Neuronal stem cell (in vitro differentiated cells): ENCODE data around the gene KRT28.
A peak's percentile ranks its signal among the peaks of the same experiment; 100 is the strongest.

Source experiments
- DNase-seq: peaks from one replicate; pipeline ENCODE4 v3.0.0-alpha.2; 2013; ENCODE audit warnings: low spot score
- H2AFZ ChIP-seq: one replicate; pipeline ENCODE4 v1.6.1; 2013; ENCODE audit warnings: mild to moderate bottlenecking, low read length, inconsistent platforms
- H2AK5ac ChIP-seq: 2 replicates; pipeline ENCODE4 v1.6.1; 2013; ENCODE audit warnings: low read depth, mild to moderate bottlenecking, inconsistent platforms, low read length, moderate library complexity, mixed read lengths
- H2BK120ac ChIP-seq: 2 replicates; pipeline ENCODE4 v1.6.1; 2013; ENCODE audit warnings: low read depth, mild to moderate bottlenecking, inconsistent platforms, low read length, moderate library complexity, mixed read lengths
- H2BK12ac ChIP-seq: one replicate; pipeline ENCODE4 v1.6.1; 2013; ENCODE audit warnings: low read length, inconsistent platforms
- H2BK15ac ChIP-seq: 2 replicates; pipeline ENCODE4 v1.6.1; 2013; ENCODE audit warnings: mild to moderate bottlenecking, low read length, inconsistent platforms, mixed read lengths
- H2BK5ac ChIP-seq: one replicate; pipeline ENCODE4 v1.6.1; 2013; ENCODE audit warnings: inconsistent platforms, mild to moderate bottlenecking, low read length, moderate library complexity
- H3K14ac ChIP-seq: one replicate; pipeline ENCODE4 v1.6.1; 2013; ENCODE audit warnings: low read length, inconsistent platforms
- H3K18ac ChIP-seq: 2 replicates; pipeline ENCODE4 v1.6.1; 2013; ENCODE audit warnings: low read length, inconsistent platforms
- H3K23ac ChIP-seq: 2 replicates; pipeline ENCODE4 v1.6.1; 2013; ENCODE audit warnings: low read depth, mild to moderate bottlenecking, mixed read lengths, low read length, inconsistent platforms; ENCODE audit not compliant: poor library complexity
- H3K27ac ChIP-seq: replicated peaks from 3 replicates; pipeline ENCODE4 v1.5.1; 2013; ENCODE audit warnings: low read length, inconsistent platforms
- H3K27me3 ChIP-seq, 3 experiments: 2 replicates each; pipeline ENCODE4 v1.6.1; 2013; ENCODE audit warnings: low read length in 3 of 3, mild to moderate bottlenecking in 2 of 3, inconsistent platforms in 1 of 3, low read depth in 1 of 3, mixed read lengths in 1 of 3, moderate library complexity in 1 of 3; ENCODE audit not compliant: control insufficient read depth in 3 of 3, insufficient read depth in 3 of 3
- H3K36me3 ChIP-seq, 2 donors: replicated peaks in 1 of 2; 2 replicates each; pipeline ENCODE4 v1.6.1; 2013; ENCODE audit warnings: low read length in 2 of 2; ENCODE audit not compliant: control insufficient read depth in 2 of 2, insufficient read depth in 2 of 2
- H3K4ac ChIP-seq: 2 replicates; pipeline ENCODE4 v1.6.1; 2013; ENCODE audit warnings: inconsistent platforms, mild to moderate bottlenecking, low read length, moderate library complexity
- H3K4me1 ChIP-seq, 2 donors: 1 replicate in 1 of 2; 2 replicates in 1 of 2; pipeline ENCODE4 v1.6.1; 2013; ENCODE audit warnings: low read length in 2 of 2, low read depth in 1 of 2; ENCODE audit not compliant: control insufficient read depth in 2 of 2, insufficient read depth in 1 of 2
- H3K4me2 ChIP-seq: one replicate; pipeline ENCODE4 v1.6.1; 2013; ENCODE audit warnings: mild to moderate bottlenecking, low read length, inconsistent platforms; ENCODE audit not compliant: insufficient read depth, poor library complexity, severe bottlenecking
- H3K4me3 ChIP-seq, 2 donors: 2 replicates each; pipeline ENCODE4 v1.5.1; 2013; ENCODE audit warnings: low read length in 2 of 2, mild to moderate bottlenecking in 2 of 2, inconsistent platforms in 1 of 2, moderate library complexity in 1 of 2
- H3K79me1 ChIP-seq: one replicate; pipeline ENCODE4 v1.6.1; 2013; ENCODE audit warnings: low read depth, mild to moderate bottlenecking, inconsistent platforms, low read length, moderate library complexity
- H3K9ac ChIP-seq: one replicate; pipeline ENCODE4 v1.6.1; 2013; ENCODE audit warnings: mild to moderate bottlenecking, low read depth, low read length, inconsistent platforms; ENCODE audit not compliant: poor library complexity
- H3K9me3 ChIP-seq, 2 donors: replicated peaks in 1 of 2; 2 replicates each; pipeline versions ENCODE3 to v1.6.1; 2013; ENCODE audit warnings: low read length in 2 of 2, mild to moderate bottlenecking in 2 of 2, inconsistent platforms in 1 of 2, low read depth in 1 of 2, mixed read lengths in 1 of 2, moderate library complexity in 1 of 2; ENCODE audit not compliant: control insufficient read depth in 2 of 2, insufficient read depth in 1 of 2
- H4K8ac ChIP-seq: one replicate; pipeline ENCODE4 v1.6.1; 2013; ENCODE audit warnings: low read depth, mild to moderate bottlenecking, inconsistent platforms, low read length, moderate library complexity
- H4K91ac ChIP-seq: one replicate; pipeline ENCODE4 v1.6.1; 2013; ENCODE audit warnings: low read length, low read depth, mild to moderate bottlenecking, inconsistent platforms; ENCODE audit not compliant: poor library complexity
- WGBS, 2 donors: extraction: QIAGEN DNeasy Blood & Tissue Kit; methylation state at CpG; one replicate each; pipeline ENCODE4 v1.1.7; 2013; ENCODE audit warnings: missing lambda C conversion rate in 2 of 2, mixed read lengths in 1 of 2; ENCODE audit not compliant: insufficient read length in 2 of 2, insufficient replicate concordance in 1 of 2; ENCODE audit errors: extremely low coverage in 2 of 2; 5-methylcytosine and 5-hydroxymethylcytosine counted together

Gene KRT28

DNA sequence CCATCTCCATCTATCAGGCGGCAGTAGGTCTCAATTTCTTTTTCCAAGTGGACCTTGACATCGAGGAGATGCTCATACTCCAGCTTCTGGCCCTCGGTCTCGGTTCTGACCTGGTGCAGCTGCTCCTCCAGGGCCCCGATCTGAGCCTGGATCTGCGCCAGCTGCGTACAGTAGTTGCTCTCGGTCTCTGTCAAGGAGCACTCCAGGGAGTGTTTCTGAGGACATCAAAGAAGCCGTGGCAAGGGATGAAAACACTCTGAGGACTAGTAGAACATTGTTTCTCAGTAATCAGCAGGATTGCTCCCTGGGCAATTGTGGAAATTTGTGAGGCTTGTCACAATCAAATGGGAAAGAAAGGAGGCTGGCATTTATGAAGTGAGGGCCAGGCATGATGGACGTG, 5.9 kb downstream of the KRT28 start:
- no peaks in the 10 kb centered on the region for H3K36me3 ChIP-seq
- peaks cover 0 to 51% (median 0%) of the 10 kb centered on the region in 3 experiments for H3K27me3 ChIP-seq
- no peak overlapping the region for H3K4me3 ChIP-seq
- no peak overlapping the region for H3K27ac ChIP-seq
- H4K91ac ChIP-seq = no peak overlapping the region
- H3K9me3 ChIP-seq = no peaks in the 10 kb centered on the region
- WGBS, 2 donors = no CpG with 5 or more reads among the region's 10 CpGs
- H2BK120ac ChIP-seq = no peak overlapping the region
- no peak overlapping the region for H3K4me2 ChIP-seq
- H4K8ac ChIP-seq = no peak overlapping the region
- no peak overlapping the region for H2BK15ac ChIP-seq
- H2BK12ac ChIP-seq = no peak overlapping the region
- no peaks in the 10 kb centered on the region for H3K4me1 ChIP-seq
- H3K14ac ChIP-seq = no peak overlapping the region
- no peak overlapping the region for H2AK5ac ChIP-seq
- DNase-seq = no peak
- H3K4ac ChIP-seq = no peak overlapping the region
- no peak overlapping the region for H3K9ac ChIP-seq
- H2AFZ ChIP-seq = no peak overlapping the region
- no peak overlapping the region for H3K18ac ChIP-seq
- no peak overlapping the region for H2BK5ac ChIP-seq
- no peaks in the 10 kb centered on the region for H3K79me1 ChIP-seq
- no peak overlapping the region for H3K23ac ChIP-seq

DNA sequence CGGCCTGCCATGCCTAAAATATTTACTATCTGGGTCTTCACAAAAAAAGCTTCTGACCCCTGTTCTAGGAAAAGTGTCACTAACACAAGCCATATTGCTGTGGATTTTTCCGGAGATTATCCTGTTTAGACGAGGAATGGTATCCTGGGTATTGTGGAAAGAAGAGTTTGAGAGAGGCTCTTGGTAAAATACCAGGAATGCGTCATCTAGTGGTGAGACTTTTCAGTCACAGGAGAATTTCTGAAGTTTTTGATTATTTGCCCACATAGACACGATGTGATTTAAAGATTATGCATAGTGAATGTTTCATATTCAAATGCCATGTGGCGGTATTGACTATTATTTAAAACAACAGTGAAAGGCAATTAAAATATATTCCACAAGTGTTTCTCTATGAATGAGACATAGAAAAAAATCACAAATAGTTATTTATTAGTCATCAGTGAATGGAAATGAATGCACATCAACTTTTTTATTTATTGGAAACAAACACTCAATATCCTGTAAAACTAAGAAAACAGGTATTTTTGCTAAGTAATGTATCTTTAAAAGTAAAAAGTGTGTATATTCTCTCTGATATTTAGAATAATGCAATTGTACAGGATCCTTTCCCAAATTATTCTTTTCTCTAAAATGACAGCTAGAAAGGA, 7.8 kb downstream of the KRT28 start:
- H3K4me1 ChIP-seq = no peaks in the 10 kb centered on the region
- no CpG with 5 or more reads among the region's 6 CpGs for WGBS, 2 donors
- H3K4ac ChIP-seq = no peak overlapping the region
- H3K27ac ChIP-seq = no peak overlapping the region
- no peak overlapping the region for H3K14ac ChIP-seq
- no peak overlapping the region for H2BK5ac ChIP-seq
- no peak overlapping the region for H4K91ac ChIP-seq
- H2AFZ ChIP-seq = no peak overlapping the region
- no peak overlapping the region for H3K18ac ChIP-seq
- H3K79me1 ChIP-seq = no peaks in the 10 kb centered on the region
- H4K8ac ChIP-seq = no peak overlapping the region
- H3K27me3 ChIP-seq = peaks cover 0 to 38% (median 0%) of the 10 kb centered on the region in 3 experiments
- H3K23ac ChIP-seq = no peak overlapping the region
- no peak overlapping the region for H2AK5ac ChIP-seq
- no peaks in the 10 kb centered on the region for H3K9me3 ChIP-seq
- no peak overlapping the region for H3K9ac ChIP-seq
- no peak overlapping the region for H3K4me3 ChIP-seq
- no peaks in the 10 kb centered on the region for H3K36me3 ChIP-seq
- H2BK120ac ChIP-seq = no peak overlapping the region
- no peak overlapping the region for H2BK15ac ChIP-seq
- peak; percentile 29 for DNase-seq
- H2BK12ac ChIP-seq = no peak overlapping the region
- H3K4me2 ChIP-seq = no peak overlapping the region

DNA sequence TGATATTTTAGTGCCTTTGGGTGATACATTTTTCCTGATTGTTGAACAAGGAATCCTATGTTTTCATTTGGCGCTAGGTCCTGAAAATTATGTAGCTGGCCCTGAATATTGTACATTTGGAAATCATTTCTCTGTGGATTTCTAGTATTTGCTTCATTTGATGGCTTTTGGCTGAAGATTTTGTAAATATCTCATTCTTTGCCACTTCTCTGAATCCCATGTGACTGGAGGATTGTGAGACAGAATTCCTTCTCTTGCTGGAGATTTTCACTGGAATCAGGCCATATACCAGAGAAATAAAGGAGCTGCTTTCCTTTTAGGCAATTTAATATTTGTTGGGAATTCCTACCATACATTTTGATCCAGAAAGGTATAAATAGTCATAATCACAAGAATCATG, 8.6 kb downstream of the KRT28 start:
- Histone ChIP-seq H2BK120ac (no peak overlapping the region), H3K79me1 (no peaks in the 10 kb centered on the region), H3K4me2 (no peak overlapping the region), H2BK12ac (no peak overlapping the region), H3K4ac (no peak overlapping the region), H3K36me3 (no peaks in the 10 kb centered on the region), H2AFZ (no peak overlapping the region), H4K8ac (no peak overlapping the region), H4K91ac (no peak overlapping the region), H3K27me3 (peaks cover 0 to 30% (median 0%) of the 10 kb centered on the region in 3 experiments), H3K23ac (no peak overlapping the region), H3K4me1 (no peaks in the 10 kb centered on the region), H2BK5ac (no peak overlapping the region), H3K27ac (no peak overlapping the region), H3K9ac (no peak overlapping the region), H3K4me3 (no peak overlapping the region), H2BK15ac (no peak overlapping the region), H3K18ac (no peak overlapping the region), H3K9me3 (no peaks in the 10 kb centered on the region), H3K14ac (no peak overlapping the region), H2AK5ac (no peak overlapping the region)
- WGBS, 2 donors = no CpG with 5 or more reads among the region's 1 CpG
- DNase-seq = no peak

- Histone ChIP-seq H2BK12ac (no peak within 1 kb of the TSS), H2AFZ (no peak within 1 kb of the TSS), H3K79me1 (no peaks in the 10 kb centered on the region), H4K8ac (no peak within 1 kb of the TSS), H4K91ac (no peak within 1 kb of the TSS), H3K4ac (no peak within 1 kb of the TSS), H2AK5ac (no peak within 1 kb of the TSS), H2BK5ac (no peak within 1 kb of the TSS), H3K27ac (no peak within 1 kb of the TSS), H3K36me3 (no peaks in the 10 kb centered on the region), H2BK120ac (no peak within 1 kb of the TSS), H3K4me3 (no peak within 1 kb of the TSS), H2BK15ac (no peak within 1 kb of the TSS), H3K9ac (no peak within 1 kb of the TSS), H3K23ac (no peak within 1 kb of the TSS), H3K9me3 (no peaks in the 10 kb centered on the region), H3K14ac (no peak within 1 kb of the TSS), H3K27me3 (peaks cover 0 to 10% (median 2%) of the 10 kb centered on the region in 3 experiments), H3K18ac (peak within 1 kb of the TSS; percentile 52), H3K4me1 (no peaks in the 10 kb centered on the region), H3K4me2 (no peak within 1 kb of the TSS)
- DNase-seq = no peak
- WGBS, 2 donors = no CpG with 5 or more reads among the region's 4 CpGs
Observed at GRCh38 chr17:40782450-40782849, 17.3 kb downstream of the KRT28 start, which contains the start of gene KRT27. Gene KRT27 (minus strand): TSS chr17:40782550. CDS start chr17:40782493, 57 bp downstream.
